Measurements from ENCODE around the gene POGK.

The POGK gene

GRCh38 chr1:166905136-166905535 is 65.9 kb downstream of the POGK start:
- DNase-seq = no peak

GRCh38 chr1:166905900-166906299 is 66.6 kb downstream of the POGK start:
- no peak for DNase-seq

Measured in activated effector memory CD4-positive, alpha-beta T cell treated with Interleukin-2 at 50 U/mL for 16 hours (primary cell).